ENCODE measurements around the gene TDRD7. TPM values are rescaled to one million over a fixed set of nuclear protein-coding genes. Genes with fewer than 3 reads are reported as not detected.
A peak's percentile ranks its signal among the peaks of the same experiment; 100 is the strongest.

Gene TDRD7
- total and polyA plus RNA-seq, 9 of the 15 experiments (the other 6 are each of a cell fraction or from before 2014, with no cell fraction given) = 2.2 to 7.7 (median 5.2) TPM

- peak; percentile 76 for TF ChIP-seq CTCFL (IDR thresholded peaks at IDR 0.05; ENCODE audit: borderline replicate concordance, insufficient read depth, low read depth, low read length, poor library complexity, severe bottlenecking)
- TF ChIP-seq, protein P1, sequence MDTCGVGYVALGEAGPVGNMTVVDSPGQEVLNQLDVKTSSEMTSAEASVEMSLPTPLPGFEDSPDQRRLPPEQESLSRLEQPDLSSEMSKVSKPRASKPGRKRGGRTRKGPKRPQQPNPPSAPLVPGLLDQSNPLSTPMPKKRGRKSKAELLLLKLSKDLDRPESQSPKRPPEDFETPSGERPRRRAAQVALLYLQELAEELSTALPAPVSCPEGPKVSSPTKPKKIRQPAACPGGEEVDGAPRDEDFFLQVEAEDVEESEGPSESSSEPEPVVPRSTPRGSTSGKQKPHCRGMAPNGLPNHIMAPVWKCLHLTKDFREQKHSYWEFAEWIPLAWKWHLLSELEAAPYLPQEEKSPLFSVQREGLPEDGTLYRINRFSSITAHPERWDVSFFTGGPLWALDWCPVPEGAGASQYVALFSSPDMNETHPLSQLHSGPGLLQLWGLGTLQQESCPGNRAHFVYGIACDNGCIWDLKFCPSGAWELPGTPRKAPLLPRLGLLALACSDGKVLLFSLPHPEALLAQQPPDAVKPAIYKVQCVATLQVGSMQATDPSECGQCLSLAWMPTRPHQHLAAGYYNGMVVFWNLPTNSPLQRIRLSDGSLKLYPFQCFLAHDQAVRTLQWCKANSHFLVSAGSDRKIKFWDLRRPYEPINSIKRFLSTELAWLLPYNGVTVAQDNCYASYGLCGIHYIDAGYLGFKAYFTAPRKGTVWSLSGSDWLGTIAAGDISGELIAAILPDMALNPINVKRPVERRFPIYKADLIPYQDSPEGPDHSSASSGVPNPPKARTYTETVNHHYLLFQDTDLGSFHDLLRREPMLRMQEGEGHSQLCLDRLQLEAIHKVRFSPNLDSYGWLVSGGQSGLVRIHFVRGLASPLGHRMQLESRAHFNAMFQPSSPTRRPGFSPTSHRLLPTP (IDR thresholded peaks at IDR 0.05; ENCODE audit: borderline replicate concordance, extremely low read depth, insufficient read length) = no peak
- TF ChIP-seq DPF2 (IDR thresholded peaks at IDR 0.05) = 0 out of 2 replicates have a peak, but pooled peaks have one; percentile 4
- no peak for TF ChIP-seq NR2C2 (CRISPR knock-in tag; IDR thresholded peaks at IDR 0.05)
- peak; percentile 57 for TF ChIP-seq NR2C2 (tag; IDR thresholded peaks at IDR 0.05)
- peak; percentile 43; the same call in 1 of the 2 replicates for TF ChIP-seq HDAC2 (IDR thresholded peaks at IDR 0.05)
- TF ChIP-seq FOSL1 (tag; conservative IDR thresholded peaks at IDR 0.05) = 0 out of 2 replicates have a peak, but pooled peaks have one; percentile 31
- TF ChIP-seq CBX1 (IDR thresholded peaks at IDR 0.05; ENCODE audit: low read depth) = 0 out of 2 replicates have a peak, but pooled peaks have one; percentile 44
- TF ChIP-seq NFYB (IDR thresholded peaks at IDR 0.05; ENCODE audit: extremely low read depth, insufficient read length) = no peak
- TF ChIP-seq HDAC1 (IDR thresholded peaks at IDR 0.05) = peak in 1 of 2 experiments; percentile 68; a peak in 2 of 4 replicates
- no peak for TF ChIP-seq CREB3L1 (IDR thresholded peaks at IDR 0.05; ENCODE audit: borderline replicate concordance, low read depth)
- peak; percentile 30; the same call in 1 of the 2 replicates for TF ChIP-seq TCF7 (IDR thresholded peaks at IDR 0.05; ENCODE audit: borderline replicate concordance)
- no peak for TF ChIP-seq ZZZ3 (IDR thresholded peaks at IDR 0.05)
- TF ChIP-seq CHD1 (IDR thresholded peaks at IDR 0.05; ENCODE audit: low read length) = no peak
- peak; percentile 1 for TF ChIP-seq KDM5B (IDR thresholded peaks at IDR 0.05; ENCODE audit: insufficient replicate concordance, low read depth, low read length)
- TF ChIP-seq PHB2 (IDR thresholded peaks at IDR 0.05; ENCODE audit: low read depth) = no peak
These were observed 89.5 kb downstream of the TDRD7 start, which contains the start of gene TMOD1 (continued) for GRCh38 chr9:97501177-97501971.

All from K562 (cell line).